GM19240 (cell line): ENCODE measurements around the gene MAP7D1.

Experiments used
- DNase-seq: peaks from one replicate; pipeline ENCODE4 v3.0.0; 2011; ENCODE audit warnings: low spot score; ENCODE audit not compliant: insufficient read length

MAP7D1 gene

GRCh38 chr1:36126797-36127500 is 29.0 kb upstream of the MAP7D1 start:
- no peak for DNase-seq

- DNase-seq, result no peak
These were observed 27.6 kb upstream of the MAP7D1 start for GRCh38 chr1:36128126-36128904.

GRCh38 chr1:36128905-36129206 is 27.1 kb upstream of the MAP7D1 start:
- no peak for DNase-seq

- no peak for DNase-seq
These were observed 23.9 kb upstream of the MAP7D1 start for GRCh38 chr1:36132029-36132428.

- no peak for DNase-seq
These were observed 22.5 kb upstream of the MAP7D1 start for GRCh38 chr1:36133484-36133883.

- DNase-seq, result no peak
These were observed 21.9 kb upstream of the MAP7D1 start for GRCh38 chr1:36134031-36134430.

GRCh38 chr1:36134505-36135329 is 21.2 kb upstream of the MAP7D1 start:
- DNase-seq, result no peak

- no peak for DNase-seq
These were observed 20.7 kb upstream of the MAP7D1 start for GRCh38 chr1:36135330-36135667.

GRCh38 chr1:36135796-36136195 is 20.2 kb upstream of the MAP7D1 start:
- no peak for DNase-seq

GRCh38 chr1:36136535-36136934 is 19.4 kb upstream of the MAP7D1 start:
- no peak for DNase-seq

GRCh38 chr1:36137226-36137625 is 18.7 kb upstream of the MAP7D1 start:
- no peak for DNase-seq

GRCh38 chr1:36137776-36138175 is 18.2 kb upstream of the MAP7D1 start:
- DNase-seq, result no peak

GRCh38 chr1:36139521-36139920 is 16.4 kb upstream of the MAP7D1 start:
- DNase-seq, result no peak

- no peak for DNase-seq
These were observed 13.8 kb upstream of the MAP7D1 start for GRCh38 chr1:36142121-36142520.

GRCh38 chr1:36143424-36143823 is 12.5 kb upstream of the MAP7D1 start:
- no peak for DNase-seq

- no peak for DNase-seq
These were observed 11.5 kb upstream of the MAP7D1 start for GRCh38 chr1:36144413-36144812.

GRCh38 chr1:36148821-36149236 is 7.1 kb upstream of the MAP7D1 start:
- DNase-seq, result no peak

- peak; percentile 90 for DNase-seq
These were observed 6.6 kb upstream of the MAP7D1 start, which contains the start of gene TRAPPC3 for GRCh38 chr1:36149237-36149972. Gene TRAPPC3 (minus strand): TSS chr1:36149486. CDS start chr1:36149378, 108 bp downstream.

- no peak for DNase-seq
These were observed 6.0 kb upstream of the MAP7D1 start for GRCh38 chr1:36149973-36150295.

- DNase-seq, result no peak
These were observed 5.4 kb upstream of the MAP7D1 start for GRCh38 chr1:36150296-36151133.
